WTC11 (cell line): ENCODE measurements around the gene BCL2L1.

ENCODE experiments used
- ATF6 ChIP-seq: sonication (generic); formaldehyde crosslinking; IDR thresholded peaks from 2 replicates; pipeline ENCODE4 v1.8.1; 2023; ENCODE audit warnings: mild to moderate bottlenecking, missing genetic modification reagents
- CTCF ChIP-seq: fragments of 200-600 bp; IDR thresholded peaks from 2 replicates; pipeline ENCODE4 v1.8.0; 2022; ENCODE audit warnings: antibody characterized with exemption
- MAX ChIP-seq: sonication (generic); formaldehyde crosslinking; IDR thresholded peaks from 2 replicates; pipeline ENCODE4 v1.8.0; 2022; ENCODE audit warnings: mild to moderate bottlenecking, missing genetic modification reagents
- PREB ChIP-seq: sonication (generic); formaldehyde crosslinking; IDR thresholded peaks from 2 replicates; pipeline ENCODE4 v1.8.1; 2022; ENCODE audit warnings: mild to moderate bottlenecking, missing genetic modification reagents, moderate library complexity, borderline replicate concordance
- SMAD3 ChIP-seq: sonication (generic); formaldehyde crosslinking; IDR thresholded peaks from 2 replicates; pipeline ENCODE4 v1.8.0; 2022; ENCODE audit warnings: missing genetic modification reagents, mild to moderate bottlenecking, borderline replicate concordance
- SMAD4 ChIP-seq: sonication (generic); formaldehyde crosslinking; IDR thresholded peaks from 2 replicates; pipeline ENCODE4 v1.8.0; 2022; ENCODE audit warnings: mild to moderate bottlenecking, missing genetic modification reagents
- ZNF263 ChIP-seq: sonication (generic); formaldehyde crosslinking; IDR thresholded peaks from 2 replicates; pipeline ENCODE4 v1.8.1; 2022; ENCODE audit warnings: low read depth, mild to moderate bottlenecking, moderate library complexity, missing genetic modification reagents

- TF ChIP-seq SMAD3 (CRISPR knock-in tag): no peak
- TF ChIP-seq ZNF263 (CRISPR knock-in tag): no peak
- no peak for TF ChIP-seq SMAD4
- no peak for TF ChIP-seq ATF6 (CRISPR knock-in tag)
- TF ChIP-seq PREB (CRISPR knock-in tag): no peak
- TF ChIP-seq CTCF: no peak
- TF ChIP-seq MAX (CRISPR knock-in tag): no peak
Observed at GRCh38 chr20:31693402-31693801, 29.3 kb downstream of the BCL2L1 start.
